Measurements from ENCODE around the gene H3-3A.

The H3-3A gene

GRCh38 chr1:226062558-226063223, at the start of gene H3-3A:
Gene H3-3A (plus strand): TSS chr1:226062716. CDS start chr1:226064352, 1,636 bp downstream.
- DNase-seq (ENCODE audit: low read depth in 2 of 2, low spot score in 1 of 2): peak; percentile 96

- no peak for DNase-seq (ENCODE audit: low read depth in 2 of 2, low spot score in 1 of 2)
Measured at GRCh38 chr1:226017070-226017469, 45.4 kb upstream of the H3-3A start.

DNA sequence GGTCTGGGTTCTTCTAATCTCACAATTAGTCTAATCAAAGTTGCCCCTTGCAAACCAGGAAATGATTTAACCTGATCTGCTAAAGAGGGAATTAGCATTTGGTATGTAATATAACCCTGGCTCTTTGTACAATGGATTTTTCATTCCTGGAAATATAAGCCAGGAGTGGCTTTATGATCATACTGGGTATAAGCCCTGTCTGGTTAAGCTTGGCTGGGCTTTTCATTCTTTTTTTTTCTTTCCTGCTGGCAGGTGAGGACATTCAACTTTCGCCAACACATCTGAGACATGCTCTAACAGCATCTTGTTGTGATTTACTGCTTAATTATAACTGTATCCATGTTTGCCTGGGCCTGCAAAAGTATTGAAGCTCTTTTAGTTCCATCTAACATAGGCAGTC, 42.9 kb upstream of the H3-3A start:
- DNase-seq (ENCODE audit: low read depth in 2 of 2, low spot score in 1 of 2): no peak

DNA sequence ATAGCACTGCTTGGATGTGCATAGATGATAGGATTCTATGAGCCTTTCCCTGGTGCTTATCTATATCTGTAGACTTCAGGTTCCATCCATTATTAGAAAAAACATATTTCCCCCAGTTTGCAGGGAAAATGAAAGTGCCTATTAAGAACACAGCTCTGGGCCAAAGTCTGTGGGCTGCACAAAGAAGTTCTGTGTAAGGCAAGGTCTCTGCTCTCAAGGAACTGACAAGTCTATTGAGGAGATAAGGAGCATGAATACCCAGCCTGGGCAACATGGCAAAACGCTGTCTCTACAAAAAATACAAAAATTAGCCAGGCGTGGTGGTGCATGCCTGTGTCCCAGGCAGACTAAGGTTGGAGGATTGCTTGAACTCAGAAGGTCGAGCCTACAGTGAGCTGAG, 41.1 kb upstream of the H3-3A start:
- no peak for DNase-seq (ENCODE audit: low read depth in 2 of 2, low spot score in 1 of 2)

DNA sequence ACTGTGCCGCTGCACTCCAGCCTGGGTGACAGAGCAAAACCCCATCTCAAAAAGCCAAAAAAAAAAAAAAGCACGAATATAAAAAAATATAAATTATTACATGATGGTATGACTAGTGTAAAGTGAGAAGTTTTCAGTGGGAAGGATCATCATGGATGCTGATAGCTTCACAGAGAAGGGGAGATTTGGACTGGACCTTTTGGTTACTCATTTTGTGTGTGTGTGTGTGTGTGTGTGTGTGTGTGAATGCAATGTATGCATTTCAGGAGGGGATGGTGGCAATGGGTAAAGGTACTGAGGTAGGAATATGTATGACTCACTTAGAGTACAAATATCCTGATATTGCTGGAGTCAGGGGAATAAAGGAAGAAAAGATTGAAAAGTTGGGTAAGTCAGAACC, 40.7 kb upstream of the H3-3A start:
- DNase-seq (ENCODE audit: low read depth in 2 of 2, low spot score in 1 of 2): no peak

DNA sequence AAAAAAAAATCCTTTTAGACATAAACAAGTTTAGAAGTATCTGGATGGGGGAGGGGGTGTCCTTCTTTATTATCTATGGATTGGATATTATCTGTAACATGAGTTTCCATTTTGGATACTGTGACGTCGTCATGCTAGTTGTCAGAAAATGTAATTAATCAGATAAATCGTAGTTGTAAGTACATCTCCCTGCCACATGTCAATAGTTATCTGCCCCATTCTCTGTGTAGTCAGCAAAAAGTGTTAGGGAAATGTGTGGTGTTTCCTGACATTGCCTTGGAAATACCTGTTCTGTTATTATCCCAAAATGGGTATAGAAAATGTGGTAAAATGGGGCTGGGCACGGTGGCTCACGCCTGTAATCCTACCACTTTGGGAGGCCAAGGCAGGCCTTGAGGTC, 38.8 kb upstream of the H3-3A start:
- DNase-seq (ENCODE audit: low read depth in 2 of 2, low spot score in 1 of 2): no peak

- DNase-seq (ENCODE audit: low read depth in 2 of 2, low spot score in 1 of 2): no peak
Measured at GRCh38 chr1:226026833-226027232, 35.7 kb upstream of the H3-3A start.

GRCh38 chr1:226027538-226028217, 34.8 kb upstream of the H3-3A start:
- DNase-seq (ENCODE audit: low read depth in 2 of 2, low spot score in 1 of 2): no peak

DNA sequence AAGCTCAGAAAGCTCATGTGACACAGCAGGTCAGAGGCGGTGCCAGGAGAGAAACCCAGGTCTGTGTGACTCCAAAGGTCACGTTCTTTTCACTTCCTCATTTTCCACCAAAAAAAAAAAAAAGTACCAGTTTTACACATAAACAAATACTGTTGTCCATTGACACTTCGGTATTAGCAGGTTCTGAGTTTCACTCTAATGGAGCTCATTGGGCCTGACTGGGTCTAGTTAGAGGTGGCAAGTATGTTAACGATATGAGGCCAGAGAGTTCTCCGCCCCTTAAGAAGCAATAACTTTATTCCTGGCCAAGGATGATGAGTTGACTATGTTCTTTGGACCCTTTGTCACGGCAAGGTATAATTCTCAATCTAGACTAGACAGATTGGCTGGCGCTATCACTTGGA, 33.4 kb upstream of the H3-3A start:
- DNase-seq (ENCODE audit: low read depth in 2 of 2, low spot score in 1 of 2): no peak

GRCh38 chr1:226029568-226030225, 32.8 kb upstream of the H3-3A start:
- DNase-seq (ENCODE audit: low read depth in 2 of 2, low spot score in 1 of 2): no peak

- DNase-seq (ENCODE audit: low read depth in 2 of 2, low spot score in 1 of 2): no peak
Measured at GRCh38 chr1:226033582-226033981, 28.9 kb upstream of the H3-3A start.

- no peak for DNase-seq (ENCODE audit: low read depth in 2 of 2, low spot score in 1 of 2)
Measured at GRCh38 chr1:226033991-226034390, 28.5 kb upstream of the H3-3A start.

DNA sequence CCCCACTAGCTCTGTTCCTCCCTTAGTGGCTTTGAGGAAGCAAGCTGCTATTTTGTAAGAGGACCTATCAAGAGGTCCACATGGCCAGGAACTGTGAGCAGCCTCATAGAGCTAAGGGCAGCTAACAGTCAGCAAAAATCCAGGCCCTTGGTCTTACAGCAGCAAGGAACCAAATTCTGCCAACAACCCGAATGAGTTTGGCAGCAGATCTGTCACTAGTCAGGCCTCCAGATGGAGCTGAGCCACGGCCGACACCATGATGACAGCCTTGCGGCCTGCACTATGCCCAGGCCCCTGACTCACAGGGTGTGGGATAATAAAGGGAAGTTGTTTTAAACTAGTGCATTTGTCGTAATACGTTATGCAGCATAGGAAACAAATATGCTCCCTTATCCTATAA, 28.0 kb upstream of the H3-3A start:
- no peak for DNase-seq (ENCODE audit: low read depth in 2 of 2, low spot score in 1 of 2)

- no peak for DNase-seq (ENCODE audit: low read depth in 2 of 2, low spot score in 1 of 2)
Measured at GRCh38 chr1:226035915-226036314, 26.6 kb upstream of the H3-3A start.

DNA sequence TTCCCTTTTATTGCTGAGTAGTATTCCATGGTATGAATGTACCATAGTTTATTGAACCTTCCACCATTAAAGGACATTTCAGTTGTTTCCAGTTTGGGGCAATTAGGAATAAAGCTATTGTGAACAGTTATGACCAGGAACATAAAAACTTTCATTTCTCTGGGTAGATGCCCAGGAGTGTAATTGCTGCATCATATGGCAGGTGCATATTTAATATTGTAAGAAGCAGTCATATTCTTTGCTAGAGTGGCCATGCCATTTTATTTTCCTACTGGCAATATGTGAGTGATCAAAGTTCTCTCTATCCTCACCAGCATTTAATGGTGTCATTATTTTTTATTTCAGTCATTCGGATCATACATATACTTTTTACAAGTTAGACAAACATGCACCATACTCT, 23.9 kb upstream of the H3-3A start:
- no peak for DNase-seq (ENCODE audit: low read depth in 2 of 2, low spot score in 1 of 2)

DNA sequence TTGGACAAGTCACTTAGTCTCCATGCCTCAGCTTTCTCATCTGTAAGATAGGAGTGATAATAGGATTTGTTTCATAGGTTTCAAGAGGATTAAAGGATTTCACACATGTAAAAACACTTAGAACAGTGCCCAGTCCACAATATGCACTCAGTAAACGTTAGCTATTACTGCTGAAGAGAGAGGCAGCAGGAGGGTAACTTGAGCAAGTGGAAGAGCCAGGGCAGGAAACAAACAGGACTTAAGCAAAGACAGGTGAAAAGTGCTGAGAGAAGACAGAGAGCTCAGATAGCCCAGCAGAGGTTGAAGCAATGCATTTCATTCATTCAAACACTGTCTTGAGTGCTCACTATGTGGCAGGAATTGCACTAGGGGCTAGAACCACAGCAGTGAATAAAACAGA, 21.1 kb upstream of the H3-3A start:
- no peak for DNase-seq (ENCODE audit: low read depth in 2 of 2, low spot score in 1 of 2)

DNA sequence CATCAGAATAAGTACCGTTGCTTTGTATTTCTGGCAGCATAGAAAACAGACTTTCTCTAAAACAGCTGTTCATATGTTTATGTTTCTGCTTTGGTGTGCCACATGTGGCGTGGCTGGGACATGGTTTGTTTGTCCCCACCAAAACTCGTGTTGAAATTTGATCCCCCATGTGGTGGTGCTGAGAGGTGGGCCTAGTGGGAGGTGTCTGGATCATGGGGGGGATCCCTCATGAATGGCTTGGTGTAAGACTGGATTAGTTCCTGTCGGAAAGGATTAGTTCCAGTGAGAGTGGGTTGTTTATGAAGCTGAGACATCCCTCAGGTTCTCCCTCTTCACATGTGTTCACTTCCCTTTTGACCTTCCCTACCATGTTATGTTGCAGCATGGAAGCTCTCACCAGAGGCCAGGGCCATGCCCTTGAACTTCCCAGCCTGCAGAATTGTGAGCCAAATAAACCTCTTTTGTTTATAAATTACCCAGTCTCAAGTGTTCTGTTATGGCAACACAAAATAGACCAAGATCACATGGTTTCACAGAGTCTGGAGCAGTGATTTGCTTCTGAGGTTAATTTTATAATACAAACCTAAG, 17.9 kb upstream of the H3-3A start:
- DNase-seq (ENCODE audit: low read depth in 2 of 2, low spot score in 1 of 2): no peak

- DNase-seq (ENCODE audit: low read depth in 2 of 2, low spot score in 1 of 2): no peak
Measured at GRCh38 chr1:226046240-226046639, 16.3 kb upstream of the H3-3A start.

GRCh38 chr1:226047495-226047894, 15.0 kb upstream of the H3-3A start:
- DNase-seq (ENCODE audit: low read depth in 2 of 2, low spot score in 1 of 2): no peak

DNA sequence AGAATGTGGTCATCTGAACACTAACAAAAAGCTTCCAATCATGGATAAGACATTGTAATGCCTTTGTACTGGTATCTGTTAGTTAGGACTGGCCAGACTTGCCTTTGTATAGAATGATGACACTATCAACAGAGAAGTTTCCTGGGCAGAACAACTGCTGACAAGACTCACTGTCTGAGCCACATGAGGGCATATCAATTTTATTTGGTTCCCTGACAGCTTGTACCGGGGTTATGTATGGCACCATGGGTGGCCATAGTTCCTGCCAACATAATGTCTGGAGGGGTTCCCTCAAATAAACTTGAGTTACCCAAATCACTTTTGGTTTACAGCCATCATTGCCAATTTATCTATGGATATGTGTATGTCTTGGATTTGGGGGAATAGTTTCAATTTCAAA, 13.6 kb upstream of the H3-3A start:
- no peak for DNase-seq (ENCODE audit: low read depth in 2 of 2, low spot score in 1 of 2)

DNA sequence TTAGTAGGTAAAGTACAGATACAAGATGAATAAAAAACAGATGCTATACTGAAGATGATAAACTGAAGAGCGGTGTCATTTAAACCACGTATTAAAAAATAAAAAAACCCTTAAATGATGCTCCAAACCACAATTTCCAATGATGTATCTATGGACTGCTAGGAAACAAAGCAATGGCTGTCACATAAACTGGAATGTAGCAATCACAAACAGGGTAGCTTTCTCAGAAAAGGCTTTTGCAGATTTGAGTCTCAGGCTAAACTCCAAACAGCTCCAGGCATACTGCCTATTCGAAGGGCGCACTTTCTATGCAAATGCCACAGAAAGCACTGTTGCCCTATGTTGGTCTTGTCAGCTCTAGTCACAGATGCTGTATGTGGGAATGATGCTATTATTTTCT, 12.4 kb upstream of the H3-3A start:
- no peak for DNase-seq (ENCODE audit: low read depth in 2 of 2, low spot score in 1 of 2)

DNA sequence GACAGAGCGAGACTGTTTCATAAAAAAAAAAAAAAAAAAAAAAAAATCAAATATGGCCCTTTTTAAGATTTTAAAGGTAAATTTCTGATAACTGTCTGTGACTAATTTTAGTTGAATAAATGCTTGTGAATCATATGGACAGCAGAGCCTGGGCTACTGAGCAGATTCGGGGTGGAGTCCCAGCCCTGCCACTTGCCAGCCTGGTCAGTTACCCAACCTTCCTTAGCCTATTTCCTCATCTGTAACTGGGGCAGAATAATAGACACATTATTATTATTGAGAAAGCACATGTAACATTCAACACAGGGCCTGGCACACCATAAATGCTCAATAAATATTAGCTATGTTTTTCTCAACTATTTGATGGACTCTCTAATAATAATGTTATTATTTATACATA, 11.2 kb upstream of the H3-3A start:
- DNase-seq (ENCODE audit: low read depth in 2 of 2, low spot score in 1 of 2): no peak

All from stimulated activated CD8-positive, alpha-beta memory T cell treated with anti-CD3 and anti-CD28 coated beads, Interleukin-4, amount 100 ng/mL, for 1 hour (primary cell).